HepG2 (cell line): ENCODE results near the gene ARHGDIA. TPM values are rescaled to one million over a fixed set of nuclear protein-coding genes. Genes with fewer than 3 reads are reported as not detected.

Experiments
- EED ChIP-seq: sonication (generic); formaldehyde crosslinking; IDR thresholded peaks from 2 replicates; pipeline ENCODE4 v1.5.0; 2020; ENCODE audit warnings: mild to moderate bottlenecking, missing genetic modification reagents
- FOXO4 ChIP-seq: sonication (generic); formaldehyde crosslinking; conservative IDR thresholded peaks from 2 replicates; pipeline ENCODE4 v1.8.1; 2023; ENCODE audit warnings: missing genetic modification reagents
- MEF2D ChIP-seq: sonication (generic); formaldehyde crosslinking; IDR thresholded peaks from 2 replicates; pipeline ENCODE4 v1.5.1; 2020; ENCODE audit warnings: mild to moderate bottlenecking, missing genetic modification reagents
- POLR2A ChIP-seq, 2 experiments: IDR thresholded peaks; 2 replicates each; pipeline ENCODE4 v1.6.1; 2011; ENCODE audit warnings: low read depth in 2 of 2, low read length in 2 of 2, mild to moderate bottlenecking in 1 of 2, moderate library complexity in 1 of 2; ENCODE audit not compliant: insufficient read depth in 1 of 2
- RXRA ChIP-seq: sonication (generic); formaldehyde crosslinking; IDR thresholded peaks from 2 replicates; pipeline ENCODE4 v1.5.1; 2020; ENCODE audit warnings: missing genetic modification reagents
- ZNF724P ChIP-seq: sonication (generic); formaldehyde crosslinking; IDR thresholded peaks from 2 replicates; pipeline ENCODE4 v1.8.0; 2022; ENCODE audit warnings: missing genetic modification reagents, borderline replicate concordance
- ZNF746 ChIP-seq: sonication (generic); formaldehyde crosslinking; IDR thresholded peaks from 2 replicates; pipeline ENCODE4 v1.8.0; 2022; ENCODE audit warnings: mild to moderate bottlenecking, missing genetic modification reagents
- ZNF747 ChIP-seq: sonication (generic); formaldehyde crosslinking; IDR thresholded peaks from 2 replicates; pipeline ENCODE4 v1.8.1; 2023; ENCODE audit warnings: missing genetic modification reagents, mild to moderate bottlenecking, borderline replicate concordance
- ZNF772 ChIP-seq: sonication (generic); formaldehyde crosslinking; IDR thresholded peaks from 2 replicates; pipeline ENCODE4 v1.5.0; 2020; ENCODE audit warnings: mild to moderate bottlenecking, missing genetic modification reagents
- polyA plus RNA-seq, 8 experiments: library from polyadenylated mRNA; depleted of rRNA in 3 of 8; stranded (reverse) in 7 of 8; unstranded in 1 of 8; fragments of >200 nt; fragmentation: Illumina TruSeq in 4 of 8; extraction: Trizol in 4 of 8; gene quantifications; 2 replicates each; pipeline versions ENCODE4 v1.2.1 to v1.2.3, GENCODE V29; 2011 to 2016; ENCODE audit warnings: low read depth in 4 of 8, missing spikeins in 1 of 8, mixed read lengths in 1 of 8; ENCODE audit not compliant: insufficient read depth in 1 of 8
- total RNA-seq, 5 experiments: library from RNA; depleted of rRNA; stranded (reverse); fragments of >200 nt; fragmentation: Illumina TruSeq; extraction: Trizol; gene quantifications; 2 replicates each; pipeline ENCODE4 v1.2.3, GENCODE V29; 2016; ENCODE audit warnings: low read depth in 1 of 5
- TF ChIP-seq, protein P1 (sequence below): sonication (generic); formaldehyde crosslinking; IDR thresholded peaks from 2 replicates; pipeline ENCODE4 v1.9.0; 2021; ENCODE audit warnings: missing genetic modification reagents, borderline replicate concordance

The ARHGDIA gene
- total and polyA plus RNA-seq, 2 of the 13 experiments (the other 11 are each of a cell fraction or from before 2014, with no cell fraction given), result 40.0 to 64.0 TPM

DNA sequence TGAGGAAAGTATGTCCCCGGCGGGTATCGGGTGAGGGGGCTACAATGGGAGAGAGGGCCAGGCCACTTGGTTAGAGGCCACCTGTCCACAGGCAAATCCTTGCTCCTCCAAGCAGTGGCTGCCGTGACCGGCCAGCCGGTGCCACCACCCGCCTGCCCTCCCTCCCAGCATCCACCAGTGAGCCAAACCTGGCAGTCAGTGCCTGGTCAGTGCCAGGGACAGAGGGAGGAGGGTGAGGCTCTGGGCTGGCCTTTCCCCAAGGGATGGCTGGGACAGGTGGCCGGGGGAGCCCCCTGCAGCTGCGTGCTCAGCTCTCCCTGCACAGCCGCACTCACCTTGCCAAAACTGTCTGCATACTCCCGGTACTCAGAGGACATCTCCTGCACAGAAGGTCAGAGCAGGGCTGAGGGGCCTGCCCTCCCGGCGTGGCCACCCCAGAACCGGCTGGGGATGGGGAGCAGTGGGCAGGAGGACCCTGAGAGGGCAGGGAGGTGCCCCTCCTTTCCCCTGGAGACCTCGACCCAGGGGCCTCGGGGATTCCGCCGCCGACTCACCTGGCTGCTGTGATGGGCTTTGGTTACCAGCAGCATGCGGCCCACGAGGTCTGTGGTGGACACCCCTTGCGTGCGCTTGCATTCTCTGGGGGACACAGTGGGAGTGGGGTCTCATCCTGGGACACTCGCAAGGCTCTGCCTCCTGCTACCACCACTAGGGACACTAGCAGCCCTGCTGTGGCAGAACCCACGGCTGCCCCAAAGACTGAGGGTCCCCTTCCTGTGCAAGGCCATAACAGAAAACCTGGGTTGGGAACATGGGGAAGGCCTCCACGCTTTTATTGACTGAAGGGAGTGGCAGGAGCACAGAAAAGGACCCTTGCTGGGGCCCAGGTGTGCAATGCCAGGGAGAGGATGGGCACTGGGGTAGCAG, 36.3 kb upstream of the ARHGDIA start (continued):
- TF ChIP-seq FOXO4 (CRISPR knock-in tag) (0 out of 2 replicates have a peak, but pooled peaks have one; percentile 58), EED (CRISPR knock-in tag) (0 out of 2 replicates have a peak, but pooled peaks have one; percentile 74), MEF2D (CRISPR knock-in tag) (peak; percentile 12; the same call in 1 of the 2 replicates), ZNF746 (CRISPR knock-in tag) (peak; percentile 28; the same call in 1 of the 2 replicates), RXRA (peak; percentile 27), POLR2A (IDR thresholded peaks at IDR 0.05; ENCODE audit: insufficient read depth in 1 of 2, low read depth in 2 of 2, low read length in 2 of 2) (peak in 1 of 2 experiments; percentile 18; a peak in 1 of 4 replicates), ZNF724P (CRISPR knock-in tag) (0 out of 2 replicates have a peak, but pooled peaks have one; percentile 21), ZNF747 (CRISPR knock-in tag) (peak; percentile 39; the same call in 1 of the 2 replicates), ZNF772 (CRISPR knock-in tag) (0 out of 2 replicates have a peak, but pooled peaks have one; percentile 26)
- TF ChIP-seq, protein P1, sequence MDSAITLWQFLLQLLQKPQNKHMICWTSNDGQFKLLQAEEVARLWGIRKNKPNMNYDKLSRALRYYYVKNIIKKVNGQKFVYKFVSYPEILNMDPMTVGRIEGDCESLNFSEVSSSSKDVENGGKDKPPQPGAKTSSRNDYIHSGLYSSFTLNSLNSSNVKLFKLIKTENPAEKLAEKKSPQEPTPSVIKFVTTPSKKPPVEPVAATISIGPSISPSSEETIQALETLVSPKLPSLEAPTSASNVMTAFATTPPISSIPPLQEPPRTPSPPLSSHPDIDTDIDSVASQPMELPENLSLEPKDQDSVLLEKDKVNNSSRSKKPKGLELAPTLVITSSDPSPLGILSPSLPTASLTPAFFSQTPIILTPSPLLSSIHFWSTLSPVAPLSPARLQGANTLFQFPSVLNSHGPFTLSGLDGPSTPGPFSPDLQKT (CRISPR knock-in tag), result no peak
